ENCODE measurements around the gene WWOX. TPM values are rescaled to one million over a fixed set of nuclear protein-coding genes. Genes with fewer than 3 reads are reported as not detected.

The WWOX gene
- total and polyA plus RNA-seq, 2 of the 13 experiments (the other 11 are each of a cell fraction or from before 2014, with no cell fraction given) = 9.1 to 37.4 TPM

DNA sequence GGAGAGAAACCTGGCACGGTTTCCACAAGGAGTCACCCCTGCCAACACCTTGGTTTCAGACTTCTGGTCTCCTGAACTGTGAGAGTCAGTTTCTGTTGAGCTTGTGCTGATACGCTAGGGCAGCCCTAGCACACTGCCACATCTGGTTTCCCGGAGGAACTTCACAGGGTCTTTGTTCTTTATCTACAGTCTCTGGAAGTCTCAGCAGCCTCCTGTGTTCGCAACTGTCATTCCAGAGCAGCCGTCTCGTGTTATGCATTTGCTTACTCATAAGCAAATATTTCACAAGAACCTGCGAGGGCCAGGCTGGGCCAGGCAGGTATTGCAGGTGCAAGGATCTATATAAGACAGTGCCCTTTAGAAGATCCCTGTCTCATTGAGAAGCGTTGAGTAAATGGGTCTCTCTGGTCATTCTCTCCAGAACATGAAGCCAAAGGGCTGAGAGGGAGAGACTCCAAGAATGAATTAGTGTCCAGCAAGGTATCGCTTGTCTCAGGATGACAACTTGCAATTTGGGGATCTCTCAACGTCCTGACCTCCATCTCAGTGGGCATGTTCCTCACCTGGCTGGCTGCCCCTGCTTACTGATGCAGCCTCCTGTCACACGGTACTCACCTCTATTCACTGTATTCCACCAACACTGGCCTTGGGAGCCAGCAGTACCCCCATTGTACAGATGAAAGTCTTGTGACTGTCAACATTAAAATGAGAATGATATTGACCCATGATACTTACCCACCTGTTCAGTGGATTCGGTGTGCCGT is 141.2 kb downstream of the WWOX start (continued):
- TF ChIP-seq, protein P1, sequence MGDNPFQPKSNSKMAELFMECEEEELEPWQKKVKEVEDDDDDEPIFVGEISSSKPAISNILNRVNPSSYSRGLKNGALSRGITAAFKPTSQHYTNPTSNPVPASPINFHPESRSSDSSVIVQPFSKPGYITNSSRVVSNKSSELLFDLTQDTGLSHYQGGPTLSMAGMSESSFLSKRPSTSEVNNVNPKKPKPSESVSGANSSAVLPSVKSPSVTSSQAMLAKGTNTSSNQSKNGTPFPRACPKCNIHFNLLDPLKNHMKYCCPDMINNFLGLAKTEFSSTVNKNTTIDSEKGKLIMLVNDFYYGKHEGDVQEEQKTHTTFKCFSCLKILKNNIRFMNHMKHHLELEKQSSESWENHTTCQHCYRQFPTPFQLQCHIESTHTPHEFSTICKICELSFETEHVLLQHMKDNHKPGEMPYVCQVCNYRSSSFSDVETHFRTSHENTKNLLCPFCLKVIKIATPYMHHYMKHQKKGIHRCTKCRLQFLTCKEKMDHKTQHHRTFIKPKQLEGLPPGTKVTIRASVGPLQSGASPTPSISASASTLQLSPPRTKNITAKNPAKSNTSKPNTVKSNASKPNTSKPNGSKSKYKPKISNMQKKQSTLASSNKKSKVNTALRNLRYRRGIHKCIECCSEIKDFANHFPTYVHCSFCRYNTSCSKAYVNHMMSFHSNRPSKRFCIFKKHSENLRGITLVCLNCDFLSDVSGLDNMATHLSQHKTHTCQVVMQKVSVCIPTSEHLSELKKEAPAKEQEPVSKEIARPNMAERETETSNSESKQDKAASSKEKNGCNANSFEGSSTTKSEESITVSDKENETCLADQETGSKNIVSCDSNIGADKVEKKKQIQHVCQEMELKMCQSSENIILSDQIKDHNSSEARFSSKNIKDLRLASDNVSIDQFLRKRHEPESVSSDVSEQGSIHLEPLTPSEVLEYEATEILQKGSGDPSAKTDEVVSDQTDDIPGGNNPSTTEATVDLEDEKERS (CRISPR knock-in tag; IDR thresholded peaks at IDR 0.05) = no peak
- peak; percentile 64 for TF ChIP-seq ZNF710 (CRISPR knock-in tag; IDR thresholded peaks at IDR 0.05; ENCODE audit: borderline replicate concordance)
- TF ChIP-seq ZNF556 (CRISPR knock-in tag; IDR thresholded peaks at IDR 0.05; ENCODE audit: borderline replicate concordance) = no peak
- TF ChIP-seq ZBTB49 (CRISPR knock-in tag; IDR thresholded peaks at IDR 0.05; ENCODE audit: borderline replicate concordance) = no peak
- TF ChIP-seq NAIF1 (CRISPR knock-in tag; IDR thresholded peaks at IDR 0.05; ENCODE audit: borderline replicate concordance) = no peak
- TF ChIP-seq GZF1 (CRISPR knock-in tag; IDR thresholded peaks at IDR 0.05) = no peak
- TF ChIP-seq ZNF569 (CRISPR knock-in tag; IDR thresholded peaks at IDR 0.05; ENCODE audit: borderline replicate concordance) = no peak
- TF ChIP-seq NFRKB (IDR thresholded peaks at IDR 0.05) = no peak
- TF ChIP-seq, protein P2, sequence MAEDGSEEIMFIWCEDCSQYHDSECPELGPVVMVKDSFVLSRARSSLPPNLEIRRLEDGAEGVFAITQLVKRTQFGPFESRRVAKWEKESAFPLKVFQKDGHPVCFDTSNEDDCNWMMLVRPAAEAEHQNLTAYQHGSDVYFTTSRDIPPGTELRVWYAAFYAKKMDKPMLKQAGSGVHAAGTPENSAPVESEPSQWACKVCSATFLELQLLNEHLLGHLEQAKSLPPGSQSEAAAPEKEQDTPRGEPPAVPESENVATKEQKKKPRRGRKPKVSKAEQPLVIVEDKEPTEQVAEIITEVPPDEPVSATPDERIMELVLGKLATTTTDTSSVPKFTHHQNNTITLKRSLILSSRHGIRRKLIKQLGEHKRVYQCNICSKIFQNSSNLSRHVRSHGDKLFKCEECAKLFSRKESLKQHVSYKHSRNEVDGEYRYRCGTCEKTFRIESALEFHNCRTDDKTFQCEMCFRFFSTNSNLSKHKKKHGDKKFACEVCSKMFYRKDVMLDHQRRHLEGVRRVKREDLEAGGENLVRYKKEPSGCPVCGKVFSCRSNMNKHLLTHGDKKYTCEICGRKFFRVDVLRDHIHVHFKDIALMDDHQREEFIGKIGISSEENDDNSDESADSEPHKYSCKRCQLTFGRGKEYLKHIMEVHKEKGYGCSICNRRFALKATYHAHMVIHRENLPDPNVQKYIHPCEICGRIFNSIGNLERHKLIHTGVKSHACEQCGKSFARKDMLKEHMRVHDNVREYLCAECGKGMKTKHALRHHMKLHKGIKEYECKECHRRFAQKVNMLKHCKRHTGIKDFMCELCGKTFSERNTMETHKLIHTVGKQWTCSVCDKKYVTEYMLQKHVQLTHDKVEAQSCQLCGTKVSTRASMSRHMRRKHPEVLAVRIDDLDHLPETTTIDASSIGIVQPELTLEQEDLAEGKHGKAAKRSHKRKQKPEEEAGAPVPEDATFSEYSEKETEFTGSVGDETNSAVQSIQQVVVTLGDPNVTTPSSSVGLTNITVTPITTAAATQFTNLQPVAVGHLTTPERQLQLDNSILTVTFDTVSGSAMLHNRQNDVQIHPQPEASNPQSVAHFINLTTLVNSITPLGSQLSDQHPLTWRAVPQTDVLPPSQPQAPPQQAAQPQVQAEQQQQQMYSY (CRISPR knock-in tag; IDR thresholded peaks at IDR 0.05) = no peak
- TF ChIP-seq ZBTB42 (CRISPR knock-in tag; IDR thresholded peaks at IDR 0.05) = 0 out of 2 replicates have a peak, but pooled peaks have one; percentile 32
- TF ChIP-seq TAF15 (IDR thresholded peaks at IDR 0.05; ENCODE audit: low read depth, low read length, poor library complexity, severe bottlenecking) = no peak
- no peak; the same call in 1 of the 2 replicates for TF ChIP-seq IRF9 (CRISPR knock-in tag; IDR thresholded peaks at IDR 0.05; ENCODE audit: borderline replicate concordance)
- no peak for TF ChIP-seq MED8 (CRISPR knock-in tag; IDR thresholded peaks at IDR 0.05; ENCODE audit: insufficient replicate concordance)
